ENCODE measurements around the gene SPATA18.
"Not testable (repeated sequence)": the region's sequence is repeated elsewhere in the genome, so short reads cannot be mapped to it uniquely, and the experiment has no call there.

SPATA18 gene

GRCh38 chr4:52081216-52081615, 30.1 kb downstream of the SPATA18 start:
- TF ChIP-seq, protein P1, sequence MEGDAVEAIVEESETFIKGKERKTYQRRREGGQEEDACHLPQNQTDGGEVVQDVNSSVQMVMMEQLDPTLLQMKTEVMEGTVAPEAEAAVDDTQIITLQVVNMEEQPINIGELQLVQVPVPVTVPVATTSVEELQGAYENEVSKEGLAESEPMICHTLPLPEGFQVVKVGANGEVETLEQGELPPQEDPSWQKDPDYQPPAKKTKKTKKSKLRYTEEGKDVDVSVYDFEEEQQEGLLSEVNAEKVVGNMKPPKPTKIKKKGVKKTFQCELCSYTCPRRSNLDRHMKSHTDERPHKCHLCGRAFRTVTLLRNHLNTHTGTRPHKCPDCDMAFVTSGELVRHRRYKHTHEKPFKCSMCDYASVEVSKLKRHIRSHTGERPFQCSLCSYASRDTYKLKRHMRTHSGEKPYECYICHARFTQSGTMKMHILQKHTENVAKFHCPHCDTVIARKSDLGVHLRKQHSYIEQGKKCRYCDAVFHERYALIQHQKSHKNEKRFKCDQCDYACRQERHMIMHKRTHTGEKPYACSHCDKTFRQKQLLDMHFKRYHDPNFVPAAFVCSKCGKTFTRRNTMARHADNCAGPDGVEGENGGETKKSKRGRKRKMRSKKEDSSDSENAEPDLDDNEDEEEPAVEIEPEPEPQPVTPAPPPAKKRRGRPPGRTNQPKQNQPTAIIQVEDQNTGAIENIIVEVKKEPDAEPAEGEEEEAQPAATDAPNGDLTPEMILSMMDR (conservative IDR thresholded peaks at IDR 0.05; ENCODE audit: control insufficient read depth, insufficient read depth, low read depth, low read length): no peak
- H3K4me3 ChIP-seq (ENCODE audit: control insufficient read depth, low read depth, low read length): no peak overlapping the region
- DNase-seq (ENCODE audit: low read depth): no peak

GRCh38 chr4:52086425-52086824, 35.3 kb downstream of the SPATA18 start:
- H3K4me3 ChIP-seq (ENCODE audit: control insufficient read depth, low read depth, low read length); DNase-seq (ENCODE audit: low read depth): not testable (repeated sequence)

DNA sequence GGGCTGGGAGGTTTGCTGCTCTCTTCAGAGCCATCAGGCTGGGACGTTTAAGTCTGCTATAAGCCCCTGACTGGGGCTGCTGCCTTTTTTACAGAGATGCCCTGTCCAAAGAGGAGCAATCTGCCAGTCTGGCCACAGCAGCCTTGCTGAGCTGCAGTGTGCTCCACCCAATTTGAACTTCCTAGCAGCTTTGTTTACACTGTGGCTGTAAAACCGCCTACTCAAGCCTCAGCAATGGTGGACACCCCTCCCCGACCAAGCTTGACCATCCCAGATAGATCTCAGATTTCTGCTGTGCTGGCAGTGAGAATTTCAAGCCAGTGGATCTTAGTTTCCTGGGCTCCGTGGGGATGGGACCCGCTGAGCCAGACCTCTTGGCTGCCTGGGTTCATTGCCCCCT, 40.7 kb downstream of the SPATA18 start:
- peak; percentile 44 for DNase-seq (ENCODE audit: low read depth)
- TF ChIP-seq, protein P1 (conservative IDR thresholded peaks at IDR 0.05; ENCODE audit: control insufficient read depth, insufficient read depth, low read depth, low read length): no peak
- H3K4me3 ChIP-seq (ENCODE audit: control insufficient read depth, low read depth, low read length): no peak overlapping the region

DNA sequence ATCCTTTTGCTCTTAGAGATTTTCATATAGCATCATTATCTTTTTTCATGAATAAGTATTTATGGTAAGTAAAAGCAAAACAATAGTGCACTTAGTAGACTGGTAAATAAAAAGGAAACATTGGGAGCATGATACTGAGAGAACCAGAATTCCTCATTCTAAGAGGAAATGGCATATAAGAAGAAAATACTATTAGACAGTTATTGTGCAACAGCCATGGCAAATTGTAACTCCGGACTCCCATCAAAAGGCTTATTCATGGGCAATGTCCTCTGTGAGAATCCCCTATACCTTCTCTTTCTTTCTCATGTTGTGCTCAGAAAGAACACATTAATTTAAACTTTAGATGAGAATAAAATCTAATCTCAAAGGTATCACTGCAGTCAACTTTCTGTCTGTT, 42.4 kb downstream of the SPATA18 start:
- no peak overlapping the region for H3K4me3 ChIP-seq (ENCODE audit: control insufficient read depth, low read depth, low read length)
- TF ChIP-seq, protein P1 (conservative IDR thresholded peaks at IDR 0.05; ENCODE audit: control insufficient read depth, insufficient read depth, low read depth, low read length): no peak
- no peak for DNase-seq (ENCODE audit: low read depth)

DNA sequence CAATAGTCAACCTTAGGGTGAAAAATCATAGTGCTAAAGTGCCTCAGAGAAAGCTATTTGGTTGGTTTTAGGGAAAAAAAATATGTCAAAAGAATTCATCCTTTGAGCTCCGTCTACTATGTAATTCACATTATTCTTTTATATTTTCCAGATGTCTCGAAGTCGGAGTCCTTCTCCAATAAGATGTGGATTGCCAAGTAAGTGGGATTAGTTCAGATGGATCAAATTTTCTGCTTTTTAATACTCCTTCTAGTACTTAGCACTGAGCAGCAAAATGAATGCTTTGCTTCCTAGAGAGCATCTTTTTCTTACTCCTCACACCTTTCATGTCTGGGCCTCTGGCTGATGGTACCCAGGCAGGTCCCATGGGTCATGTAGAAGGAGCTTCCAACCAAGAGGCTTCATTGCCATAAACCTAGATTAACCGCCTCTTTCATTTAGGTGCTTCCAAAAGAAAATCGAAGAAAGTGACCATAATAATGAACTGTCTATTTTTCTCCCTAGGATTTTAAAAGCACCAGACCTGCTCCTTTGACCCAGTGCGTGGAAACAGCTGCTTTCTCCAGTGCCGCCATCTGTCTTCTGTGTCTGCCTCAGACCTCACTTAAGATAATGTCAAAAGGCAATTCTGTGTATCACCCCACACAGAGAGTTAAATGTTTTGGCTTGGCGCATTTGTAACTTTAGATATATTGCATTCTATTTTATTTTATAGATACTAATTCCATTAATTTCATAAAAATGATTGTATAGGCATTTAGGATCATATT, 43.5 kb downstream of the SPATA18 start:
- H3K4me3 ChIP-seq (ENCODE audit: control insufficient read depth, low read depth, low read length): no peak overlapping the region
- TF ChIP-seq, protein P1 (conservative IDR thresholded peaks at IDR 0.05; ENCODE audit: control insufficient read depth, insufficient read depth, low read depth, low read length): no peak
- no peak for DNase-seq (ENCODE audit: low read depth)

DNA sequence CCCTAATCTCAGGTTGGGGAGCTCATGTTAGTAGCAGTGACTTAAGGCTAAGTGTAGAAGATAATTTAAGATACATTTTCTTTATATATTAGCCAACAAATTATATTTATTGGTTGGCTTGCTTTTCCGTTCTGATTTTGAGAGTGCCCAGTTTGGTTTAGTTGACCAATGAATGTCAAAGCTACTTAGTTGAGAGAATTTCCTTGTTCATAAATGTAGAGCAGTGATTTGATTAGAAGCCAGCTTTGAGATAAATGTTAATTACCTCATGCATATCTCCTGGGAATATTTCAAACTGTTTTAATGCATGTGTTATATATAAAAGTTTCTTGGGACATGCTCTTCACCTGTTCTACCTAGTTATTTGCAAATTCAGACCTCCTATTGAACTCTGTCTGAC, 44.3 kb downstream of the SPATA18 start:
- DNase-seq (ENCODE audit: low read depth): no peak
- TF ChIP-seq, protein P1 (conservative IDR thresholded peaks at IDR 0.05; ENCODE audit: control insufficient read depth, insufficient read depth, low read depth, low read length): no peak

GRCh38 chr4:52096048-52096447, 44.9 kb downstream of the SPATA18 start:
- DNase-seq (ENCODE audit: low read depth): peak; percentile 53
- TF ChIP-seq, protein P1 (conservative IDR thresholded peaks at IDR 0.05; ENCODE audit: control insufficient read depth, insufficient read depth, low read depth, low read length): no peak

More for the DNA sequence above, 44.3 kb downstream of the SPATA18 start:
- no peak overlapping the region for H3K4me3 ChIP-seq (ENCODE audit: control insufficient read depth, low read depth, low read length)

More at GRCh38 chr4:52096048-52096447, 44.9 kb downstream of the SPATA18 start:
- no peak overlapping the region for H3K4me3 ChIP-seq (ENCODE audit: control insufficient read depth, low read depth, low read length)
